Neural cell (in vitro differentiated cells): Measurements from ENCODE around the gene TNF.

Source experiments
- EP300 ChIP-seq: fragments of 450-650 bp; conservative IDR thresholded peaks from 2 replicates; pipeline ENCODE4 v1.6.1; 2014; ENCODE audit warnings: antibody characterized with exemption, mild to moderate bottlenecking, moderate library complexity; ENCODE audit not compliant: poor library complexity, severe bottlenecking
- EZH2 ChIP-seq: fragments of 200-600, 300-800 bp; shearing (Covaris generic), sonication (generic); IDR thresholded peaks from 2 replicates; pipeline ENCODE4 v1.6.1; 2014; ENCODE audit warnings: antibody characterized with exemption, low read length, borderline replicate concordance, mild to moderate bottlenecking; ENCODE audit not compliant: insufficient read depth, poor library complexity, severe bottlenecking
- MXI1 ChIP-seq: fragments of 450-650 bp; conservative IDR thresholded peaks from 2 replicates; pipeline ENCODE4 v1.6.1; 2014; ENCODE audit warnings: antibody characterized with exemption, mild to moderate bottlenecking; ENCODE audit not compliant: poor library complexity, severe bottlenecking
- POLR2AphosphoS5 ChIP-seq: IDR thresholded peaks from 2 replicates; pipeline ENCODE4 v1.6.1; 2012
- RAD21 ChIP-seq: fragments of 450-650 bp; conservative IDR thresholded peaks from 2 replicates; pipeline ENCODE4 v1.6.1; 2014; ENCODE audit warnings: antibody characterized with exemption, mild to moderate bottlenecking, moderate library complexity
- REST ChIP-seq: IDR thresholded peaks from 2 replicates; pipeline ENCODE4 v1.6.1; 2012; ENCODE audit warnings: borderline replicate concordance
- SMC3 ChIP-seq: fragments of 450-650 bp; conservative IDR thresholded peaks from 2 replicates; pipeline ENCODE4 v1.6.1; 2014; ENCODE audit warnings: antibody characterized with exemption, mild to moderate bottlenecking, moderate library complexity; ENCODE audit not compliant: poor library complexity
- TAF1 ChIP-seq: IDR thresholded peaks from 2 replicates; pipeline ENCODE4 v1.6.1; 2012; ENCODE audit warnings: low read depth
- TF ChIP-seq, protein P1 (sequence below): fragments of 450-650 bp; IDR thresholded peaks from 2 replicates; pipeline ENCODE4 v1.5.1; 2014; ENCODE audit warnings: antibody characterized with exemption, mild to moderate bottlenecking, moderate library complexity; ENCODE audit not compliant: poor library complexity, severe bottlenecking

DNA sequence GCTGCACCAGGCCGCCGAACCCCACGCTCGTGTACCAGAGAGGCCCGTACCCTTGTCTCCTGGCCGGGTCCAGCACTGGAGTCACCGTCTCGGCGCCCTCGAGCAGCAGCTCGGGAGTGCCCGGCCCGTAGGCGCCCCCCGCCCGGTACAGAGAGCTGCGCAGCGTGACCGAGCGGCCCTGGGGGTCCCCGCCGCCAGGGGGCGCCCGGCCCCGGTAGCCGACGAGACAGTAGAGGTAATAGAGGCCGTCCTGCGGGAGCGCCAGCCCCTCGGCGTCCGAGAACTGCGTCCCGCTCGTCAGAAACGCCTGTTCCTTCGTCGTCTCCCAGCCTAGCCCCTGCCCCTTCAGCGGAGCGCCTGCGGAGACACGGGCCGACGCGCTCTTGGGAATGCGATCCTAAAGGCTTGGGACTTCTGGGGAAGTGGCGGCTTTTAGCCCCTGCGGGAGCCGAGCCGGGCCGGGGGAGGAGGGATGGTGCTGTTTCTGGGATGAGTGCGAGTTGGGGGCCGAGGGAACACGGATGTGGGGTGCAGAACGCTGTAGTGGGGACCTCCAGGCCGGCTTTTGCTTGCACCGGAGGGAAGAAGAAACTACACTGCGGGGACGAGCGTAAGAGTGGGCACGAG, 5.6 kb downstream of the TNF start:
- TF ChIP-seq, protein P1, sequence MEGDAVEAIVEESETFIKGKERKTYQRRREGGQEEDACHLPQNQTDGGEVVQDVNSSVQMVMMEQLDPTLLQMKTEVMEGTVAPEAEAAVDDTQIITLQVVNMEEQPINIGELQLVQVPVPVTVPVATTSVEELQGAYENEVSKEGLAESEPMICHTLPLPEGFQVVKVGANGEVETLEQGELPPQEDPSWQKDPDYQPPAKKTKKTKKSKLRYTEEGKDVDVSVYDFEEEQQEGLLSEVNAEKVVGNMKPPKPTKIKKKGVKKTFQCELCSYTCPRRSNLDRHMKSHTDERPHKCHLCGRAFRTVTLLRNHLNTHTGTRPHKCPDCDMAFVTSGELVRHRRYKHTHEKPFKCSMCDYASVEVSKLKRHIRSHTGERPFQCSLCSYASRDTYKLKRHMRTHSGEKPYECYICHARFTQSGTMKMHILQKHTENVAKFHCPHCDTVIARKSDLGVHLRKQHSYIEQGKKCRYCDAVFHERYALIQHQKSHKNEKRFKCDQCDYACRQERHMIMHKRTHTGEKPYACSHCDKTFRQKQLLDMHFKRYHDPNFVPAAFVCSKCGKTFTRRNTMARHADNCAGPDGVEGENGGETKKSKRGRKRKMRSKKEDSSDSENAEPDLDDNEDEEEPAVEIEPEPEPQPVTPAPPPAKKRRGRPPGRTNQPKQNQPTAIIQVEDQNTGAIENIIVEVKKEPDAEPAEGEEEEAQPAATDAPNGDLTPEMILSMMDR: peak; percentile 93
- TF ChIP-seq POLR2AphosphoS5 (peak; percentile 19), EZH2 (no peak), REST (no peak), EP300 (no peak), SMC3 (peak; percentile 81), MXI1 (no peak), RAD21 (peak; percentile 69), TAF1 (no peak)
